ENCODE data around the gene SSBP2.

Gene SSBP2

GRCh38 chr5:81698813-81699212 is 52.1 kb downstream of the SSBP2 start:
- no peak for TF ChIP-seq POLR2A (IDR thresholded peaks at IDR 0.05; ENCODE audit: extremely low read depth, insufficient read length)
- H3K4me3 ChIP-seq (ENCODE audit: low read depth, low read length), result no peak overlapping the region
- no peak for DNase-seq (ENCODE audit: low read depth)

GRCh38 chr5:81696418-81697397 is 54.2 kb downstream of the SSBP2 start:
- TF ChIP-seq MAX (IDR thresholded peaks at IDR 0.05; ENCODE audit: low read depth, low read length), result no peak
- no peak overlapping the region for H3K4me3 ChIP-seq (ENCODE audit: low read depth, low read length)
- DNase-seq (ENCODE audit: low read depth), result no peak

GRCh38 chr5:81694726-81695125 is 56.2 kb downstream of the SSBP2 start:
- DNase-seq (ENCODE audit: low read depth), result no peak
- TF ChIP-seq CTCF (IDR thresholded peaks at IDR 0.05; ENCODE audit: low read depth, low read length) (no peak), POLR2A (IDR thresholded peaks at IDR 0.05; ENCODE audit: extremely low read depth, insufficient read length) (no peak), MAX (IDR thresholded peaks at IDR 0.05; ENCODE audit: low read depth, low read length) (no peak), MYC (IDR thresholded peaks at IDR 0.05; ENCODE audit: low read depth, low read length) (no peak)
- H3K4me3 ChIP-seq (ENCODE audit: low read depth, low read length), result no peak overlapping the region

- DNase-seq (ENCODE audit: low read depth), result no peak
- TF ChIP-seq POLR2A (IDR thresholded peaks at IDR 0.05; ENCODE audit: extremely low read depth, insufficient read length), result no peak
- TF ChIP-seq CTCF (IDR thresholded peaks at IDR 0.05; ENCODE audit: low read depth, low read length), result no peak
- TF ChIP-seq MYC (IDR thresholded peaks at IDR 0.05; ENCODE audit: low read depth, low read length), result no peak
- TF ChIP-seq MAX (IDR thresholded peaks at IDR 0.05; ENCODE audit: low read depth, low read length), result no peak
- H3K4me3 ChIP-seq (ENCODE audit: low read depth, low read length), result no peak overlapping the region
These were observed 62.7 kb downstream of the SSBP2 start for GRCh38 chr5:81688215-81688614.

GRCh38 chr5:81687292-81687691 is 63.6 kb downstream of the SSBP2 start:
- no peak overlapping the region for H3K4me3 ChIP-seq (ENCODE audit: low read depth, low read length)
- TF ChIP-seq MAX (IDR thresholded peaks at IDR 0.05; ENCODE audit: low read depth, low read length), result no peak
- TF ChIP-seq POLR2A (IDR thresholded peaks at IDR 0.05; ENCODE audit: extremely low read depth, insufficient read length), result no peak
- no peak for TF ChIP-seq MYC (IDR thresholded peaks at IDR 0.05; ENCODE audit: low read depth, low read length)
- no peak for DNase-seq (ENCODE audit: low read depth)

- DNase-seq (ENCODE audit: low read depth), result no peak
- TF ChIP-seq CTCF (IDR thresholded peaks at IDR 0.05; ENCODE audit: low read depth, low read length) (no peak), MAX (IDR thresholded peaks at IDR 0.05; ENCODE audit: low read depth, low read length) (no peak), MYC (IDR thresholded peaks at IDR 0.05; ENCODE audit: low read depth, low read length) (no peak), POLR2A (IDR thresholded peaks at IDR 0.05; ENCODE audit: extremely low read depth, insufficient read length) (no peak)
These were observed 65.4 kb downstream of the SSBP2 start for GRCh38 chr5:81685471-81685870.

GRCh38 chr5:81679885-81680284 is 71.0 kb downstream of the SSBP2 start:
- H3K4me3 ChIP-seq (ENCODE audit: low read depth, low read length), result no peak overlapping the region
- no peak for DNase-seq (ENCODE audit: low read depth)
- TF ChIP-seq CTCF (IDR thresholded peaks at IDR 0.05; ENCODE audit: low read depth, low read length) (no peak), MAX (IDR thresholded peaks at IDR 0.05; ENCODE audit: low read depth, low read length) (no peak), MYC (IDR thresholded peaks at IDR 0.05; ENCODE audit: low read depth, low read length) (no peak)

More at GRCh38 chr5:81685471-81685870, 65.4 kb downstream of the SSBP2 start:
- no peak overlapping the region for H3K4me3 ChIP-seq (ENCODE audit: low read depth, low read length)
